Neural cell (in vitro differentiated cells): Measurements from ENCODE around the gene STAT6. TPM values are rescaled to one million over a fixed set of nuclear protein-coding genes. Genes with fewer than 3 reads are reported as not detected.
"Not testable (repeated sequence)": the region's sequence is repeated elsewhere in the genome, so short reads cannot be mapped to it uniquely, and the experiment has no call there.

Experiments used
- H2AFZ ChIP-seq: fragments of 200-600, 300-800 bp; sonication (generic), shearing (Covaris generic); 2 replicates; pipeline ENCODE4 v1.6.0; 2014; ENCODE audit warnings: low read depth, mild to moderate bottlenecking, antibody characterized with exemption, low read length, moderate library complexity
- H3F3A ChIP-seq: fragments of 200-600 bp; shearing (Covaris generic); 2 replicates; pipeline ENCODE4 v1.6.1; 2016; ENCODE audit warnings: mild to moderate bottlenecking, moderate library complexity, mixed read lengths, antibody characterized with exemption, low read length; ENCODE audit not compliant: insufficient read depth, poor library complexity, severe bottlenecking
- H3K27ac ChIP-seq: fragments of 200-600, 300-800 bp; sonication (generic), shearing (Covaris generic); 2 replicates; pipeline ENCODE4 v1.5.1; 2014; ENCODE audit warnings: mild to moderate bottlenecking, low read length, moderate library complexity
- H3K27me3 ChIP-seq: fragments of 300-800, 200-600 bp; sonication (generic), shearing (Covaris generic); 2 replicates; pipeline ENCODE4 v1.6.0; 2014; ENCODE audit warnings: mild to moderate bottlenecking, low read depth, low read length, moderate library complexity; ENCODE audit not compliant: insufficient read depth
- H3K36me3 ChIP-seq: fragments of 300-800, 200-600 bp; sonication (generic), shearing (Covaris generic); 2 replicates; pipeline ENCODE4 v1.5.1; 2014; ENCODE audit warnings: mild to moderate bottlenecking, antibody characterized with exemption, low read length, moderate library complexity; ENCODE audit not compliant: insufficient read depth
- H3K4me2 ChIP-seq: fragments of 300-800, 200-600 bp; sonication (generic), shearing (Covaris generic); 2 replicates; pipeline ENCODE4 v1.6.0; 2014; ENCODE audit warnings: mild to moderate bottlenecking, low read length
- H3K4me3 ChIP-seq: fragments of 300-800, 200-600 bp; sonication (generic), shearing (Covaris generic); 2 replicates; pipeline ENCODE4 v1.5.1; 2014; ENCODE audit warnings: mild to moderate bottlenecking, low read length, moderate library complexity
- H3K79me2 ChIP-seq: fragments of 200-600 bp; shearing (Covaris generic); replicated peaks from 2 replicates; pipeline ENCODE4 v1.6.0; 2014; ENCODE audit warnings: mild to moderate bottlenecking, low read length, moderate library complexity; ENCODE audit not compliant: insufficient read depth
- H3K9ac ChIP-seq: fragments of 300-800, 200-600 bp; sonication (generic), shearing (Covaris generic); 2 replicates; pipeline ENCODE4 v1.6.1; 2016; ENCODE audit warnings: mild to moderate bottlenecking, low read length, mixed read lengths
- H3K9me2 ChIP-seq: fragments of 200-600 bp; shearing (Covaris generic); 2 replicates; pipeline ENCODE4 v1.6.1; 2016; ENCODE audit warnings: mild to moderate bottlenecking, low read length, mixed read lengths; ENCODE audit not compliant: insufficient read depth
- H3K9me3 ChIP-seq: fragments of 200-600, 300-800 bp; sonication (generic), shearing (Covaris generic); 2 replicates; pipeline ENCODE4 v1.6.1; 2016; ENCODE audit warnings: mild to moderate bottlenecking, mixed run types, low read length, moderate library complexity, mixed read lengths
- H4K20me1 ChIP-seq: fragments of 200-600 bp; shearing (Covaris generic); 2 replicates; pipeline ENCODE4 v1.6.1; 2016; ENCODE audit warnings: mild to moderate bottlenecking, mixed run types; ENCODE audit not compliant: insufficient read depth
- EZH2 ChIP-seq: fragments of 200-600, 300-800 bp; shearing (Covaris generic), sonication (generic); IDR thresholded peaks from 2 replicates; pipeline ENCODE4 v1.6.1; 2014; ENCODE audit warnings: antibody characterized with exemption, low read length, borderline replicate concordance, mild to moderate bottlenecking; ENCODE audit not compliant: insufficient read depth, poor library complexity, severe bottlenecking
- MXI1 ChIP-seq: fragments of 450-650 bp; conservative IDR thresholded peaks from 2 replicates; pipeline ENCODE4 v1.6.1; 2014; ENCODE audit warnings: antibody characterized with exemption, mild to moderate bottlenecking; ENCODE audit not compliant: poor library complexity, severe bottlenecking
- POLR2AphosphoS5 ChIP-seq: IDR thresholded peaks from 2 replicates; pipeline ENCODE4 v1.6.1; 2012
- RAD21 ChIP-seq: fragments of 450-650 bp; conservative IDR thresholded peaks from 2 replicates; pipeline ENCODE4 v1.6.1; 2014; ENCODE audit warnings: antibody characterized with exemption, mild to moderate bottlenecking, moderate library complexity
- REST ChIP-seq: IDR thresholded peaks from 2 replicates; pipeline ENCODE4 v1.6.1; 2012; ENCODE audit warnings: borderline replicate concordance
- SMC3 ChIP-seq: fragments of 450-650 bp; conservative IDR thresholded peaks from 2 replicates; pipeline ENCODE4 v1.6.1; 2014; ENCODE audit warnings: antibody characterized with exemption, mild to moderate bottlenecking, moderate library complexity; ENCODE audit not compliant: poor library complexity
- TAF1 ChIP-seq: IDR thresholded peaks from 2 replicates; pipeline ENCODE4 v1.6.1; 2012; ENCODE audit warnings: low read depth
- polyA plus RNA-seq: library from polyadenylated mRNA; depleted of rRNA; stranded (reverse); fragments of >200 nt; gene quantifications from 2 replicates; pipeline ENCODE4 v1.2.3, GENCODE V29; 2014
- TF ChIP-seq, protein P1 (sequence below): fragments of 450-650 bp; IDR thresholded peaks from 2 replicates; pipeline ENCODE4 v1.5.1; 2014; ENCODE audit warnings: antibody characterized with exemption, mild to moderate bottlenecking, moderate library complexity; ENCODE audit not compliant: poor library complexity, severe bottlenecking

Gene STAT6
- polyA plus RNA-seq, 1 donor from 2014 or later = not detected

DNA sequence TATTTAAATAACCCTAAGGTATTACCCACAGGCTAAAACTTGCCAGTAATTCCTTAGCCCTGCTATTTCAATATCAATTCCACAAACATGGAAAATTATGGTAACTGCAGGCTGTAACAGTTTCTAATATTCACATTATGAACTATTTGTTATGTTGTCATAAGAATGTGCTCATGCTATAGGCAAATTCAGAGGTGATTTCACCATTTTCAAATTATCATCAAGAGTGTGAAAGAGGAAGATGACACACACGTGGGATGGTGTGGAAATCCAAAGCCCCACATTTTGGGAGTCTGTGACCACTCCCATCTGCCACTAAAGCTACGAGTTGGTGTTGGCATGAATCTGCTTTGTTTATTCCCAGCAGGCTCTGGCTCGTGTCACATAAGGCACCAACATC, 55.3 kb downstream of the STAT6 start:
- no peaks in the 10 kb centered on the region for H3K36me3 ChIP-seq
- H3K79me2 ChIP-seq = no peaks in the 10 kb centered on the region
- no peaks in the 10 kb centered on the region for H3K9me2 ChIP-seq
- H3K4me3 ChIP-seq = no peak overlapping the region
- no peak overlapping the region for H3K27ac ChIP-seq
- H3K9me3 ChIP-seq = no peaks in the 10 kb centered on the region
- no peaks in the 10 kb centered on the region for H4K20me1 ChIP-seq
- H3K4me2 ChIP-seq = no peak overlapping the region
- TF ChIP-seq MXI1 (no peak), RAD21 (no peak), POLR2AphosphoS5 (no peak), TAF1 (no peak), EZH2 (no peak), SMC3 (no peak)
- H3K27me3 ChIP-seq = no peaks in the 10 kb centered on the region
- H3F3A ChIP-seq = no peaks in the 10 kb centered on the region
- H3K9ac ChIP-seq = no peak overlapping the region
- H2AFZ ChIP-seq = no peak overlapping the region

GRCh38 chr12:57053901-57054300, 57.3 kb downstream of the STAT6 start:
- not testable (repeated sequence) for H2AFZ ChIP-seq, H3K79me2 ChIP-seq, H3K9ac ChIP-seq, H3F3A ChIP-seq, H3K27me3 ChIP-seq, H3K9me2 ChIP-seq, H3K4me2 ChIP-seq, H3K27ac ChIP-seq, H4K20me1 ChIP-seq, H3K36me3 ChIP-seq, H3K9me3 ChIP-seq, H3K4me3 ChIP-seq

DNA sequence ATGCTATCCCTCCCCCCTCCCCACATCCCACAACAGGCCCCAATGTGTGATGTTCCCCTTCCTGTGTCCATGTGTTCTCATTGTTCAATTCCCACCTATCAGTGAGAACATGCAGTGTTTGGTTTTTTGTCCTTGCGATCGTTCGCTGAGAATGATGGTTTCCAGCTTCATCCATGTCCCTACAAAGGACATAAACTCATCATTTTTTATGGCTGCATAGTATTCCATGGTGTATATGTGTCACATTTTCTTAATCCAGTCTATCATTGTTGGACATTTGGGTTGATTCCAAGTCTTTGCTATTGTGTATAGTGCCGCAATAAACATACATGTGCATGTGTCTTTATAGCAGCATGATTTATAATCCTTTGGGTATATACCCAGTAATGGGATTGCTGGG, 58.0 kb downstream of the STAT6 start:
- not testable (repeated sequence) for H3K79me2 ChIP-seq, H2AFZ ChIP-seq, H3F3A ChIP-seq, H3K27ac ChIP-seq, H3K4me2 ChIP-seq, H3K9ac ChIP-seq, H4K20me1 ChIP-seq, H3K9me2 ChIP-seq, H3K9me3 ChIP-seq, H3K4me3 ChIP-seq, H3K27me3 ChIP-seq, H3K36me3 ChIP-seq

DNA sequence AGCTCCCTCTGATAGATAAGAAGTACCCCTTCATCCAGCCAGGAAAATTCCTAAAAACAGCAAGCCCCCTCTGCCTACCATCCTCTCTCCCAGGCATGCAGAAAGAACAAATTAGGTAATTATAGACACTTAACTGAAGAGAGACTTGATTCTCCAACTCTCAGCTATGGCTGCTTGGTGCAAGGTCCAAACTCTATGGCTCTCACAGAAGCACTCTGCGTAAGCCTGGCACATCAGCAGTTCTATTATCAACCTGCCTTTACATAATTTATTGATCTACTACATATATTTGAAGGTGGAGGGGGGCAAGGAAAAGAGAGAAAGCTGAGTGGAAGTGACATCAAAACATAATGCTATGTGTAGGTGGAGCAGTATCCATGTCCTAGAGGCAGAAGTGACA, 60.2 kb downstream of the STAT6 start:
- Histone ChIP-seq H3K27ac (no peak overlapping the region), H3K9me2 (no peaks in the 10 kb centered on the region), H3K27me3 (no peaks in the 10 kb centered on the region), H3F3A (no peaks in the 10 kb centered on the region), H2AFZ (no peak overlapping the region), H3K4me2 (no peak overlapping the region), H3K4me3 (no peak overlapping the region), H3K36me3 (no peaks in the 10 kb centered on the region), H3K9me3 (no peaks in the 10 kb centered on the region), H3K9ac (no peak overlapping the region), H4K20me1 (no peaks in the 10 kb centered on the region), H3K79me2 (no peaks in the 10 kb centered on the region)
- TF ChIP-seq POLR2AphosphoS5 = no peak
- no peak for TF ChIP-seq SMC3
- TF ChIP-seq, protein P1, sequence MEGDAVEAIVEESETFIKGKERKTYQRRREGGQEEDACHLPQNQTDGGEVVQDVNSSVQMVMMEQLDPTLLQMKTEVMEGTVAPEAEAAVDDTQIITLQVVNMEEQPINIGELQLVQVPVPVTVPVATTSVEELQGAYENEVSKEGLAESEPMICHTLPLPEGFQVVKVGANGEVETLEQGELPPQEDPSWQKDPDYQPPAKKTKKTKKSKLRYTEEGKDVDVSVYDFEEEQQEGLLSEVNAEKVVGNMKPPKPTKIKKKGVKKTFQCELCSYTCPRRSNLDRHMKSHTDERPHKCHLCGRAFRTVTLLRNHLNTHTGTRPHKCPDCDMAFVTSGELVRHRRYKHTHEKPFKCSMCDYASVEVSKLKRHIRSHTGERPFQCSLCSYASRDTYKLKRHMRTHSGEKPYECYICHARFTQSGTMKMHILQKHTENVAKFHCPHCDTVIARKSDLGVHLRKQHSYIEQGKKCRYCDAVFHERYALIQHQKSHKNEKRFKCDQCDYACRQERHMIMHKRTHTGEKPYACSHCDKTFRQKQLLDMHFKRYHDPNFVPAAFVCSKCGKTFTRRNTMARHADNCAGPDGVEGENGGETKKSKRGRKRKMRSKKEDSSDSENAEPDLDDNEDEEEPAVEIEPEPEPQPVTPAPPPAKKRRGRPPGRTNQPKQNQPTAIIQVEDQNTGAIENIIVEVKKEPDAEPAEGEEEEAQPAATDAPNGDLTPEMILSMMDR = no peak
- TF ChIP-seq REST = no peak
